Sigmoid colon (tissue), 7 donors: ENCODE results near the gene RAP1GDS1. TPM values are rescaled to one million over a fixed set of nuclear protein-coding genes. Genes with fewer than 3 reads are reported as not detected.
A peak's percentile ranks its signal among the peaks of the same experiment; 100 is the strongest.

ENCODE experiments used
- DNase-seq: peaks from one replicate; pipeline ENCODE4 v3.0.0-alpha.2; 2019
- H3K27ac ChIP-seq, 4 donors: fragments of 200-600 bp; sonication (generic); one replicate each; pipeline ENCODE4 v1.5.1; 2016 to 2019; ENCODE audit warnings: mild to moderate bottlenecking in 1 of 4
- H3K27me3 ChIP-seq, 3 donors: fragments of 200-600 bp; sonication (generic); one replicate each; pipeline ENCODE4 v1.5.1; 2019; ENCODE audit warnings: mild to moderate bottlenecking in 1 of 3
- H3K36me3 ChIP-seq, 4 donors: fragments of 200-600 bp; sonication (generic); one replicate each; pipeline ENCODE4 v1.5.1; 2016 to 2019
- H3K4me1 ChIP-seq, 4 donors: fragments of 200-600 bp; sonication (generic); one replicate each; pipeline ENCODE4 v1.5.1; 2017 to 2019
- H3K4me3 ChIP-seq, 4 donors: fragments of 200-600 bp; sonication (generic); one replicate each; pipeline ENCODE4 v1.5.1; 2017 to 2019; ENCODE audit warnings: mild to moderate bottlenecking in 2 of 4, moderate library complexity in 1 of 4
- H3K9me3 ChIP-seq, 4 donors: fragments of 200-600 bp in 3 of 4; sonication (generic) in 3 of 4; one replicate each; pipeline versions ENCODE4 v1.5.1 to v1.6.1; 2013 to 2019
- CTCF ChIP-seq, 4 experiments: fragments of 450-650 bp in 3 of 4; fragments of 200-600 bp in 1 of 4; IDR thresholded peaks; one replicate each; pipeline ENCODE4 v1.5.1; 2016 to 2019; ENCODE audit warnings: antibody characterized with exemption in 4 of 4, mild to moderate bottlenecking in 3 of 4, moderate library complexity in 2 of 4
- EP300 ChIP-seq, 4 donors: sonication (generic); formaldehyde crosslinking; IDR thresholded peaks; one replicate each; pipeline ENCODE4 v1.6.1; 2017; ENCODE audit warnings: antibody characterized with exemption in 4 of 4
- POLR2A ChIP-seq, 2 donors: fragments of 450-650 bp; IDR thresholded peaks; one replicate each; pipeline ENCODE4 v1.6.1; 2016; ENCODE audit warnings: antibody characterized with exemption in 2 of 2, mild to moderate bottlenecking in 2 of 2, moderate library complexity in 2 of 2
- POLR2AphosphoS5 ChIP-seq, 4 donors: sonication (generic); formaldehyde crosslinking; IDR thresholded peaks; one replicate each; pipeline ENCODE4 v1.6.1; 2017; ENCODE audit warnings: antibody characterized with exemption in 4 of 4
- WGBS, 2 donors: extraction: QIAGEN DNeasy Blood & Tissue Kit; methylation state at CpG; one replicate each; pipeline ENCODE4 v1.1.7; 2013; 5-methylcytosine and 5-hydroxymethylcytosine counted together
- intact Hi-C: fragments of 100-400 bp; cut with DNase I; formaldehyde crosslinking; loops from one replicate; pipeline ENCODE4 v1.15.1; 2023
- polyA plus RNA-seq, 3 donors: library from polyadenylated mRNA; stranded (reverse); fragments of 200-250 nt; gene quantifications; one replicate each; pipeline ENCODE4 v1.2.3, GENCODE V29; 2013
- total RNA-seq, 4 donors: library from RNA; depleted of rRNA; stranded (reverse); fragments of >200 nt; gene quantifications; one replicate each; pipeline ENCODE4 v1.1.0, GENCODE V29; 2016
- donor health status: healthy with polysubstance abuse.
- donor health status: Bipolar disorder and iron deficiency.
- donor health status: healthy.

The RAP1GDS1 gene
- total and polyA plus RNA-seq, 7 donors: 10.2 to 34.9 (median 31.8) TPM

- intact Hi-C loops: no loop called here
- no peaks in the 10 kb centered on the region for H3K27me3 ChIP-seq
- no peaks in the 10 kb centered on the region for H3K9me3 ChIP-seq
- H3K4me3 ChIP-seq: no peak overlapping the region
- no peaks in the 10 kb centered on the region for H3K36me3 ChIP-seq
- H3K27ac ChIP-seq: no peak overlapping the region
- peaks cover 0 to 42% (median 26%) of the 10 kb centered on the region in 4 donors for H3K4me1 ChIP-seq
- DNase-seq: no peak
- TF ChIP-seq EP300 (IDR thresholded peaks at IDR 0.05): no peak
- no peak for TF ChIP-seq POLR2A (IDR thresholded peaks at IDR 0.05)
- 56 to 64% methylated on average over 1 of the region's 1 CpG for WGBS, 2 donors
These were observed 28.2 kb downstream of the RAP1GDS1 start for GRCh38 chr4:98289375-98289774.

GRCh38 chr4:98290511-98290910 lies 29.3 kb downstream of the RAP1GDS1 start:
- DNase-seq: no peak
- peaks cover 0 to 5% (median 0%) of the 10 kb centered on the region in 4 donors for H3K36me3 ChIP-seq

GRCh38 chr4:98293104-98293887 lies 32.1 kb downstream of the RAP1GDS1 start:
- WGBS, 2 donors: 84 to 93% methylated on average over 4 of the region's 4 CpGs

More at GRCh38 chr4:98290511-98290910, 29.3 kb downstream of the RAP1GDS1 start:
- Histone ChIP-seq H3K27ac (peak overlapping the region in 2 of 4 donors; percentile 9 to 31), H3K9me3 (no peaks in the 10 kb centered on the region), H3K27me3 (no peaks in the 10 kb centered on the region), H3K4me1 (peaks cover 0 to 40% (median 26%) of the 10 kb centered on the region in 4 donors), H3K4me3 (no peak overlapping the region)
- no peak for TF ChIP-seq POLR2AphosphoS5 (IDR thresholded peaks at IDR 0.05)
- TF ChIP-seq EP300 (IDR thresholded peaks at IDR 0.05): no peak
- no peak for TF ChIP-seq POLR2A (IDR thresholded peaks at IDR 0.05)
- TF ChIP-seq CTCF (IDR thresholded peaks at IDR 0.05): no peak
- WGBS, 2 donors: 82 to 90% methylated on average over 2 of the region's 2 CpGs
- intact Hi-C loops: no loop called here

GRCh38 chr4:98298022-98298421 lies 36.8 kb downstream of the RAP1GDS1 start:
- Histone ChIP-seq H3K36me3 (peaks cover 0 to 5% (median 0%) of the 10 kb centered on the region in 4 donors), H3K9me3 (no peaks in the 10 kb centered on the region), H3K27ac (no peak overlapping the region), H3K27me3 (no peaks in the 10 kb centered on the region), H3K4me3 (no peak overlapping the region), H3K4me1 (peaks cover 0 to 8% (median 4%) of the 10 kb centered on the region in 4 donors)
- TF ChIP-seq POLR2AphosphoS5 (IDR thresholded peaks at IDR 0.05) (no peak), POLR2A (IDR thresholded peaks at IDR 0.05) (no peak), EP300 (IDR thresholded peaks at IDR 0.05) (no peak), CTCF (IDR thresholded peaks at IDR 0.05) (no peak)
- 97 to 100% methylated on average over 2 of the region's 2 CpGs for WGBS, 2 donors
- DNase-seq: no peak
- intact Hi-C loops: no loop called here

More at GRCh38 chr4:98293104-98293887, 32.1 kb downstream of the RAP1GDS1 start:
- peaks cover 0 to 40% (median 26%) of the 10 kb centered on the region in 4 donors for H3K4me1 ChIP-seq
- no peaks in the 10 kb centered on the region for H3K27me3 ChIP-seq
- TF ChIP-seq EP300 (IDR thresholded peaks at IDR 0.05) (no peak), POLR2AphosphoS5 (IDR thresholded peaks at IDR 0.05) (no peak), CTCF (IDR thresholded peaks at IDR 0.05) (no peak), POLR2A (IDR thresholded peaks at IDR 0.05) (no peak)
- intact Hi-C loops: no loop called here
- H3K9me3 ChIP-seq: no peaks in the 10 kb centered on the region
- no peak overlapping the region for H3K27ac ChIP-seq
- DNase-seq: no peak
- H3K4me3 ChIP-seq: no peak overlapping the region
- H3K36me3 ChIP-seq: peaks cover 0 to 5% (median 0%) of the 10 kb centered on the region in 4 donors

- Histone ChIP-seq H3K27me3 (no peaks in the 10 kb centered on the region), H3K36me3 (no peaks in the 10 kb centered on the region), H3K4me3 (no peak overlapping the region), H3K4me1 (peaks cover 0 to 5% (median 0%) of the 10 kb centered on the region in 4 donors), H3K27ac (no peak overlapping the region), H3K9me3 (peaks cover 0 to 3% (median 0%) of the 10 kb centered on the region in 4 donors)
- intact Hi-C loops: no loop called here
- TF ChIP-seq POLR2AphosphoS5 (IDR thresholded peaks at IDR 0.05) (no peak), POLR2A (IDR thresholded peaks at IDR 0.05) (no peak), EP300 (IDR thresholded peaks at IDR 0.05) (no peak), CTCF (IDR thresholded peaks at IDR 0.05) (no peak)
- DNase-seq: no peak
These were observed 39.5 kb downstream of the RAP1GDS1 start for GRCh38 chr4:98300706-98301105.
